GM21723 (cell line): ENCODE measurements around the gene CROCC2.

Experiments
- ATAC-seq: cut with Tn5 transposase; IDR thresholded peaks from one replicate; pipeline ENCODE4 v1.9.1; 2021; ENCODE audit warnings: mild to moderate bottlenecking, moderate library complexity; ENCODE audit not compliant: unreplicated experiment

Gene CROCC2

GRCh38 chr2:240996161-240996833, 90.2 kb downstream of the CROCC2 start:
- ATAC-seq: no peak

- no peak for ATAC-seq
Measured at GRCh38 chr2:240996834-240997140, 90.7 kb downstream of the CROCC2 start.

- no peak for ATAC-seq
Measured at GRCh38 chr2:240997141-240997855, 91.2 kb downstream of the CROCC2 start.

- no peak for ATAC-seq
Measured at GRCh38 chr2:240997856-240998705, 91.9 kb downstream of the CROCC2 start, which contains the start of gene SNED1. Gene SNED1 (plus strand): TSS chr2:240998618. CDS start chr2:240998838, 220 bp downstream.

GRCh38 chr2:240998706-240998994, 92.5 kb downstream of the CROCC2 start:
- no peak for ATAC-seq

GRCh38 chr2:240998995-240999791, 93.1 kb downstream of the CROCC2 start:
- ATAC-seq: no peak

GRCh38 chr2:240999873-241000541, 93.9 kb downstream of the CROCC2 start:
- no peak for ATAC-seq

GRCh38 chr2:241000831-241001321, 94.7 kb downstream of the CROCC2 start:
- no peak for ATAC-seq

GRCh38 chr2:241001413-241002274, 95.5 kb downstream of the CROCC2 start:
- ATAC-seq: no peak

GRCh38 chr2:241002275-241003046, 96.3 kb downstream of the CROCC2 start:
- no peak for ATAC-seq

GRCh38 chr2:241003047-241003360, 96.9 kb downstream of the CROCC2 start:
- no peak for ATAC-seq

GRCh38 chr2:241003369-241003768, 97.2 kb downstream of the CROCC2 start:
- ATAC-seq: no peak

- no peak for ATAC-seq
Measured at GRCh38 chr2:241003830-241004564, 97.9 kb downstream of the CROCC2 start.

- no peak for ATAC-seq
Measured at GRCh38 chr2:241005569-241005968, 99.4 kb downstream of the CROCC2 start.

GRCh38 chr2:241006412-241006811, 100.3 kb downstream of the CROCC2 start:
- no peak for ATAC-seq

- no peak for ATAC-seq
Measured at GRCh38 chr2:241007111-241007510, 101.0 kb downstream of the CROCC2 start.

- no peak for ATAC-seq
Measured at GRCh38 chr2:241007880-241008710, 102.0 kb downstream of the CROCC2 start.
